KOPT-K1 (cell line): ENCODE measurements around the gene UTP4.
A peak's percentile ranks its signal among the peaks of the same experiment; 100 is the strongest.

ENCODE experiments used
- H3K27ac ChIP-seq: fragments of 200-600 bp; sonication (generic); 2 replicates; pipeline ENCODE4 v1.5.1; 2016; ENCODE audit warnings: antibody characterized with exemption, mild to moderate bottlenecking, low read depth, low read length; ENCODE audit not compliant: poor library complexity, severe bottlenecking
- H3K36me3 ChIP-seq: fragments of 200-600 bp; sonication (generic); 2 replicates; pipeline ENCODE4 v1.5.1; 2017; ENCODE audit warnings: antibody characterized with exemption, mild to moderate bottlenecking, low read length, moderate library complexity; ENCODE audit not compliant: insufficient read depth
- H3K9me3 ChIP-seq: fragments of 200-600 bp; sonication (generic); 2 replicates; pipeline ENCODE4 v1.5.1; 2017; ENCODE audit warnings: antibody characterized with exemption, low read length, mild to moderate bottlenecking; ENCODE audit not compliant: insufficient read depth, poor library complexity, severe bottlenecking

The UTP4 gene

GRCh38 chr16:69166946-69167930 is 34.8 kb downstream of the UTP4 start:
- H3K9me3 ChIP-seq, result no peaks in the 10 kb centered on the region

GRCh38 chr16:69169051-69169450 is 36.6 kb downstream of the UTP4 start:
- Histone ChIP-seq H3K36me3 (peaks cover 87% of the 10 kb centered on the region), H3K9me3 (no peaks in the 10 kb centered on the region), H3K27ac (no peak overlapping the region)

More at GRCh38 chr16:69166946-69167930, 34.8 kb downstream of the UTP4 start:
- Histone ChIP-seq H3K27ac (no peak overlapping the region), H3K36me3 (peaks cover 98% of the 10 kb centered on the region)

GRCh38 chr16:69169607-69170352 is 37.3 kb downstream of the UTP4 start:
- Histone ChIP-seq H3K9me3 (no peaks in the 10 kb centered on the region), H3K27ac (no peak overlapping the region), H3K36me3 (peaks cover 80% of the 10 kb centered on the region)

- Histone ChIP-seq H3K27ac (no peak overlapping the region), H3K9me3 (no peaks in the 10 kb centered on the region), H3K36me3 (peaks cover 73% of the 10 kb centered on the region)
These were observed 39.1 kb downstream of the UTP4 start for GRCh38 chr16:69171325-69172084.

- H3K36me3 ChIP-seq, result peaks cover 31% of the 10 kb centered on the region
- no peaks in the 10 kb centered on the region for H3K9me3 ChIP-seq
- H3K27ac ChIP-seq, result no peak overlapping the region
These were observed 43.8 kb downstream of the UTP4 start for GRCh38 chr16:69176033-69176800.

- peaks cover 26% of the 10 kb centered on the region for H3K36me3 ChIP-seq
- H3K27ac ChIP-seq, result no peak overlapping the region
- no peaks in the 10 kb centered on the region for H3K9me3 ChIP-seq
These were observed 47.0 kb downstream of the UTP4 start for GRCh38 chr16:69179328-69180010.

- Histone ChIP-seq H3K36me3 (peaks cover 26% of the 10 kb centered on the region), H3K9me3 (no peaks in the 10 kb centered on the region), H3K27ac (no peak overlapping the region)
These were observed 47.5 kb downstream of the UTP4 start for GRCh38 chr16:69180011-69180338.

- H3K27ac ChIP-seq, result no peak overlapping the region
- peaks cover 12% of the 10 kb centered on the region for H3K36me3 ChIP-seq
- no peaks in the 10 kb centered on the region for H3K9me3 ChIP-seq
These were observed 50.4 kb downstream of the UTP4 start for GRCh38 chr16:69182730-69183416.

GRCh38 chr16:69186642-69187445 is 54.4 kb downstream of the UTP4 start, which contains the start of gene SNTB2:
Gene SNTB2, plus strand, starts transcription at chr16:69187164. Its CDS starts 3 bp downstream, at chr16:69187167.
- Histone ChIP-seq H3K27ac (peak within 1 kb of the TSS; percentile 72), H3K9me3 (no peaks in the 10 kb centered on the region), H3K36me3 (peaks cover 6% of the 10 kb centered on the region)

GRCh38 chr16:69187446-69188235 is 55.2 kb downstream of the UTP4 start:
- Histone ChIP-seq H3K27ac (peak overlapping the region; percentile 72), H3K36me3 (peaks cover 2% of the 10 kb centered on the region; the same call in 1 of the 2 replicates), H3K9me3 (no peaks in the 10 kb centered on the region)

- Histone ChIP-seq H3K9me3 (no peaks in the 10 kb centered on the region), H3K27ac (peak overlapping the region; percentile 72), H3K36me3 (no peaks in the 10 kb centered on the region; the same call in 1 of the 2 replicates)
These were observed 55.7 kb downstream of the UTP4 start for GRCh38 chr16:69188236-69188549.

- Histone ChIP-seq H3K36me3 (no peaks in the 10 kb centered on the region; the same call in 1 of the 2 replicates), H3K27ac (peak overlapping the region; percentile 72), H3K9me3 (no peaks in the 10 kb centered on the region)
These were observed 56.3 kb downstream of the UTP4 start for GRCh38 chr16:69188716-69189115.
